HepG2 (cell line): Measurements from ENCODE around the gene UNKL. TPM values are rescaled to one million over a fixed set of nuclear protein-coding genes. Genes with fewer than 3 reads are reported as not detected.

Source experiments
- ATAC-seq: fragments of 200-7000 bp; cut with Tn5 transposase; 3 replicates; pipeline ENCODE4 v1.9.1; 2020; ENCODE audit warnings: mild to moderate bottlenecking, moderate library complexity
- BruUV-seq: library from RNA; stranded (reverse); fragments of 400-500 nt; replicated peaks from 2 replicates; lab custom pipeline; 2021; lab: Mats Ljungman, UMichigan
- CTCF ChIA-PET: fragments of 300-600 bp; formaldehyde crosslinking; extraction: SDS; loops from one replicate; lab custom pipeline; 2021; ENCODE audit warnings: low total read pairs, inconsistent platforms, low intra/inter-chr PET ratio; lab: Yijun Ruan, JAX
- POLR2A ChIA-PET: fragments of 350-600 bp; sonication (Branson Sonifier 250); formaldehyde crosslinking; loops from one replicate; lab custom pipeline; 2020; ENCODE audit warnings: antibody characterized with exemption, inconsistent platforms; lab: Yijun Ruan, JAX
- DNase-seq: peaks from one replicate; pipeline ENCODE4 v3.0.0-alpha.2; 2015; ENCODE audit warnings: low spot score
- FAIRE-seq: peaks from 3 replicates; lab custom pipeline; 2011; peaks lifted over from hg19 to GRCh38; lab: Jason Lieb, UNC
- H2AFZ ChIP-seq: one replicate; pipeline ENCODE4 v1.6.1; 2011; ENCODE audit warnings: low read length, inconsistent platforms
- H3K27ac ChIP-seq: fragments of 300-600 bp; 3 replicates; pipeline ENCODE4 v1.8.0; 2011; ENCODE audit warnings: mixed run types, mild to moderate bottlenecking, mixed read lengths, low read length, inconsistent platforms; ENCODE audit not compliant: insufficient read depth; ENCODE audit errors: extremely low read length
- H3K27me3 ChIP-seq, 2 experiments: fragments of 200-600 bp in 1 of 2; 2 replicates in 1 of 2; 3 replicates in 1 of 2; pipeline versions ENCODE4 v1.6.0 to v1.8.0; 2011; ENCODE audit warnings: low read length in 2 of 2, mild to moderate bottlenecking in 2 of 2, moderate library complexity in 2 of 2, inconsistent platforms in 1 of 2; ENCODE audit not compliant: insufficient read depth in 2 of 2, control insufficient read depth in 1 of 2
- H3K36me3 ChIP-seq, 2 experiments: fragments of 200-600 bp in 1 of 2; replicated peaks in 1 of 2; 2 replicates in 1 of 2; 3 replicates in 1 of 2; pipeline versions ENCODE4 v1.5.1 to v1.8.0; 2011; ENCODE audit warnings: low read length in 2 of 2, inconsistent platforms in 1 of 2; ENCODE audit not compliant: insufficient read depth in 2 of 2, control insufficient read depth in 1 of 2
- H3K4me1 ChIP-seq: 2 replicates; pipeline ENCODE4 v1.5.1; 2012; ENCODE audit warnings: low read length, inconsistent platforms; ENCODE audit not compliant: insufficient read depth
- H3K4me2 ChIP-seq: 2 replicates; pipeline ENCODE4 v1.6.0; 2011; ENCODE audit warnings: low read depth, low read length, inconsistent platforms
- H3K4me3 ChIP-seq, 3 experiments: fragments of 200-600 bp in 1 of 3; sonication (generic), shearing (Covaris generic) in 1 of 3; replicated peaks in 1 of 3; 2 replicates each; pipeline ENCODE4 v1.5.1; 2011 to 2016; ENCODE audit warnings: low read length in 3 of 3, inconsistent platforms in 2 of 3, low read depth in 2 of 3, mild to moderate bottlenecking in 2 of 3, control low read depth in 1 of 3, mixed read lengths in 1 of 3; ENCODE audit not compliant: insufficient read depth in 1 of 3
- H3K79me2 ChIP-seq: one replicate; pipeline ENCODE4 v1.6.1; 2011; ENCODE audit warnings: low read length, inconsistent platforms; ENCODE audit not compliant: insufficient read depth
- H3K9ac ChIP-seq: 2 replicates; pipeline ENCODE4 v1.6.0; 2011; ENCODE audit warnings: mild to moderate bottlenecking, low read depth, low read length, inconsistent platforms; ENCODE audit not compliant: insufficient read depth
- H3K9me3 ChIP-seq: 2 replicates; pipeline ENCODE4 v1.5.1; 2012; ENCODE audit warnings: mild to moderate bottlenecking, low read length
- H4K20me1 ChIP-seq: 2 replicates; pipeline ENCODE4 v1.6.0; 2011; ENCODE audit warnings: inconsistent platforms, mild to moderate bottlenecking, low read length, moderate library complexity; ENCODE audit not compliant: insufficient read depth
- AGO2 ChIP-seq: fragments of 200-400 bp; formaldehyde crosslinking; optimal IDR thresholded peaks from 2 replicates; pipeline ENCODE3; 2017; ENCODE audit warnings: mild to moderate bottlenecking, low read depth, low read length, moderate library complexity
- CTCF ChIP-seq: sonication (generic); formaldehyde crosslinking; IDR thresholded peaks from 2 replicates; pipeline ENCODE4 v1.5.0; 2020; ENCODE audit warnings: mild to moderate bottlenecking, missing genetic modification reagents, moderate library complexity
- HNRNPLL ChIP-seq: fragments of 200-400 bp; formaldehyde crosslinking; IDR thresholded peaks from 2 replicates; pipeline ENCODE4 v1.6.1; 2017; ENCODE audit warnings: mild to moderate bottlenecking, low read depth, low read length; ENCODE audit not compliant: poor library complexity, severe bottlenecking
- IRF1 ChIP-seq: sonication (generic); formaldehyde crosslinking; IDR thresholded peaks from 2 replicates; pipeline ENCODE4 v1.4.0; 2020; ENCODE audit warnings: low read depth, mild to moderate bottlenecking, missing genetic modification reagents
- PHF21A ChIP-seq: sonication (generic); formaldehyde crosslinking; IDR thresholded peaks from 2 replicates; pipeline ENCODE4 v1.5.0; 2020; ENCODE audit warnings: mild to moderate bottlenecking, missing genetic modification reagents
- STAG1 ChIP-seq: sonication (generic); formaldehyde crosslinking; IDR thresholded peaks from 2 replicates; pipeline ENCODE4 v1.4.0; 2020; ENCODE audit warnings: missing genetic modification reagents
- SUZ12 ChIP-seq: fragments of 150-350 bp; IDR thresholded peaks from 2 replicates; pipeline ENCODE4 v1.6.1; 2014; ENCODE audit warnings: low read depth, low read length
- TFAP4 ChIP-seq: sonication (generic); IDR thresholded peaks from 2 replicates; pipeline ENCODE4 v1.6.1; 2016; ENCODE audit warnings: low read depth, borderline replicate concordance
- ZNF136 ChIP-seq: sonication (generic); formaldehyde crosslinking; IDR thresholded peaks from 2 replicates; pipeline ENCODE4 v1.8.1; 2022; ENCODE audit warnings: low read depth, mild to moderate bottlenecking, moderate library complexity, missing genetic modification reagents
- ZNF317 ChIP-seq: sonication (generic); formaldehyde crosslinking; IDR thresholded peaks from 2 replicates; pipeline ENCODE4 v1.5.0; 2020; ENCODE audit warnings: mild to moderate bottlenecking, missing genetic modification reagents
- ZNF432 ChIP-seq: sonication (generic); formaldehyde crosslinking; IDR thresholded peaks from 2 replicates; pipeline ENCODE4 v1.5.0; 2020; ENCODE audit warnings: missing genetic modification reagents, mild to moderate bottlenecking, borderline replicate concordance
- ZNF75D ChIP-seq: sonication (generic); formaldehyde crosslinking; IDR thresholded peaks from 2 replicates; pipeline ENCODE4 v1.8.1; 2023; ENCODE audit warnings: missing genetic modification reagents, mild to moderate bottlenecking, borderline replicate concordance
- ZZZ3 ChIP-seq: sonication (generic); formaldehyde crosslinking; IDR thresholded peaks from 2 replicates; pipeline ENCODE4 v1.4.0; 2020; ENCODE audit warnings: missing genetic modification reagents, mild to moderate bottlenecking, borderline replicate concordance
- WGBS: methylation state at CpG from one replicate; pipeline ENCODE4 v1.1.6; 2017; ENCODE audit warnings: low lambda C conversion rate; 5-methylcytosine and 5-hydroxymethylcytosine counted together
- in situ Hi-C: cut with HindIII; loops from 2 replicates; pipeline ENCODE4 v1.10.0; 2017; ENCODE audit warnings: low pct_unique_long_range_greater_than_20kb; ENCODE audit not compliant: extremely low pct_ligation_motif_present
- intact Hi-C: fragments of 100-400 bp; cut with micrococcal nuclease; formaldehyde crosslinking; loops from one replicate; pipeline ENCODE4 v1.10.0; 2022; ENCODE audit not compliant: unreplicated experiment
- polyA plus RNA-seq, 8 experiments: library from polyadenylated mRNA; depleted of rRNA in 3 of 8; stranded (reverse) in 7 of 8; unstranded in 1 of 8; fragments of >200 nt; fragmentation: Illumina TruSeq in 4 of 8; extraction: Trizol in 4 of 8; gene quantifications; 2 replicates each; pipeline versions ENCODE4 v1.2.1 to v1.2.3, GENCODE V29; 2011 to 2016; ENCODE audit warnings: low read depth in 4 of 8, missing spikeins in 1 of 8, mixed read lengths in 1 of 8; ENCODE audit not compliant: insufficient read depth in 1 of 8
- total RNA-seq, 5 experiments: library from RNA; depleted of rRNA; stranded (reverse); fragments of >200 nt; fragmentation: Illumina TruSeq; extraction: Trizol; gene quantifications; 2 replicates each; pipeline ENCODE4 v1.2.3, GENCODE V29; 2016; ENCODE audit warnings: low read depth in 1 of 5

UNKL gene
- total and polyA plus RNA-seq, 2 of the 13 experiments (the other 11 are each of a cell fraction or from before 2014, with no cell fraction given) = 10.4 to 17.6 TPM

- ChIA-PET POLR2A (no interaction called here), CTCF (no interaction called here)
- in situ Hi-C loops (no loop called here), intact Hi-C loops (no loop called here)
- Histone ChIP-seq H2AFZ (no peak overlapping the region), H3K9ac (no peak overlapping the region), H3K9me3 (no peaks in the 10 kb centered on the region), H3K79me2 (peaks cover 19% of the 10 kb centered on the region), H4K20me1 (no peaks in the 10 kb centered on the region), H3K27ac (no peak overlapping the region), H3K36me3 (peaks cover 6 to 14% of the 10 kb centered on the region in 2 experiments; a peak in 4 of 5 replicates), H3K4me3 (no peak overlapping the region), H3K4me1 (peaks cover 26% of the 10 kb centered on the region), H3K27me3 (no peaks in the 10 kb centered on the region; a peak in 1 of 5 replicates), H3K4me2 (no peak overlapping the region)
- TF ChIP-seq AGO2 (peak; percentile 13), PHF21A (no peak)
- no peak for ATAC-seq
- 92% methylated on average over 22 of the region's 31 CpGs for WGBS
- no TSS peak for BruUV-seq
- FAIRE-seq = no peak
- DNase-seq = no peak
These were observed 67.1 kb downstream of the UNKL start for GRCh38 chr16:1347286-1347855.

GRCh38 chr16:1346422-1347285, 67.8 kb downstream of the UNKL start:
- intact Hi-C loops = no loop called here
- H3K4me3 ChIP-seq = no peak overlapping the region
- ChIA-PET CTCF (no interaction called here), POLR2A (no interaction called here)
- no peak overlapping the region for H2AFZ ChIP-seq
- no peak for ATAC-seq
- no peak overlapping the region for H3K27ac ChIP-seq
- H3K27me3 ChIP-seq = peaks cover 0 to 5% of the 10 kb centered on the region in 2 experiments; a peak in 1 of 5 replicates
- H3K79me2 ChIP-seq = peaks cover 15% of the 10 kb centered on the region
- H4K20me1 ChIP-seq = no peaks in the 10 kb centered on the region
- H3K9me3 ChIP-seq = no peaks in the 10 kb centered on the region
- in situ Hi-C loops = no loop called here
- DNase-seq = no peak
- H3K36me3 ChIP-seq = peaks cover 6 to 14% of the 10 kb centered on the region in 2 experiments; a peak in 4 of 5 replicates
- 77% methylated on average over 8 of the region's 34 CpGs for WGBS
- BruUV-seq = no TSS peak
- H3K4me1 ChIP-seq = peaks cover 29% of the 10 kb centered on the region
- FAIRE-seq = no peak
- no peak overlapping the region for H3K4me2 ChIP-seq
- H3K9ac ChIP-seq = no peak overlapping the region
- TF ChIP-seq CTCF (0 out of 2 replicates have a peak, but pooled peaks have one; percentile 16), STAG1 (CRISPR knock-in tag) (no peak), ZZZ3 (CRISPR knock-in tag) (no peak), TFAP4 (no peak), ZNF432 (CRISPR knock-in tag) (no peak), SUZ12 (no peak), ZNF317 (CRISPR knock-in tag) (no peak), IRF1 (CRISPR knock-in tag) (no peak), AGO2 (peak; percentile 75), ZNF136 (CRISPR knock-in tag) (no peak), HNRNPLL (peak; percentile 18), ZNF75D (CRISPR knock-in tag) (no peak)
